ENCODE measurements around the gene ZNF546.

ZNF546 gene

GRCh38 chr19:39969266-39969665, 27.6 kb upstream of the ZNF546 start:
- peaks cover 19% of the 10 kb centered on the region for H3K36me3 ChIP-seq (ENCODE audit: control insufficient read depth, insufficient read depth, low read length)
- H3K4me1 ChIP-seq (ENCODE audit: control insufficient read depth, insufficient read depth, low read length), result no peaks in the 10 kb centered on the region
- H3K9ac ChIP-seq (ENCODE audit: low read depth, low read length), result no peak overlapping the region
- no peak overlapping the region for H3K4me3 ChIP-seq (ENCODE audit: low read depth, low read length)
- H3K9me3 ChIP-seq (ENCODE audit: control insufficient read depth, insufficient read depth, low read length), result no peaks in the 10 kb centered on the region
- H3K27me3 ChIP-seq (ENCODE audit: control insufficient read depth, insufficient read depth, low read length), result no peaks in the 10 kb centered on the region

DNA sequence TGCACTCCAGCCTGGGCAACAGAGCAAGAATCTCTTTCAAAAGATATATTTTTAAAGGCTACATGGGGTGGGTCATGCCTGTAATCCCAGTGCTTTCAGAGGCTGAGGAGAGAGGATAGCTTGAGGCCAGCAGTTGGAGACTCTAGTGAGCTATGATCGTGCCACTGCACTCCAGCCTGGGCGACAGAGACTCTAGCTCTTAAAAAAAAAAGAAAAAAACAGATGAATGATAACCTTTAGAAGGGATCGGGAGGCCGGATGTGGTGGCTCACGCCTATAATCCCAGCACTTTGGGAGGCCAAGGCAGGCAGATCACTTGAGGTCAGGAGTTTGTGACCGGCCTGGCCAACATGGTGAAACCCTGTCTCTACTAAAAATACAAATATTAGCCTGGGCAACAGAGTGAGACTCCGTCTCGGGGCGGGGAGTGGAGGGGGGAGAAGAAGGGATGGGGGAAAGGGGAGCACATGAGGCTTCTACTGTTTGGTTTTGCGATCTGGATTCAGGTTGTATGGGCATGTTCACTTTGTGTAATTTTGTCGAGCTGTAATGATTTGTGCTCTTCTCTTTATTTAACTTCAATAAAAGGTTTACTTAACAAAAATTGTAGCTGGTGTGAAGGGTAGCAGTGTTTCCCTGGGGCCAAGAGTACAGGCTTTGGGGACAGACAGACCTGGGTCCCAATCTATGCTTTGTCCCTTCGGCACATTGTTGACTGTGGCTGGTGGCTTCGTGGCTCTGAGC, 27.0 kb upstream of the ZNF546 start:
- no peaks in the 10 kb centered on the region for H3K9me3 ChIP-seq (ENCODE audit: control insufficient read depth, insufficient read depth, low read length)
- no peaks in the 10 kb centered on the region for H3K4me1 ChIP-seq (ENCODE audit: control insufficient read depth, insufficient read depth, low read length)
- peak overlapping the region; percentile 71 for H3K9ac ChIP-seq (ENCODE audit: low read depth, low read length)
- H3K27me3 ChIP-seq (ENCODE audit: control insufficient read depth, insufficient read depth, low read length), result no peaks in the 10 kb centered on the region
- H3K36me3 ChIP-seq (ENCODE audit: control insufficient read depth, insufficient read depth, low read length), result peaks cover 25% of the 10 kb centered on the region
- H3K4me3 ChIP-seq (ENCODE audit: low read depth, low read length), result peak overlapping the region; percentile 96

DNA sequence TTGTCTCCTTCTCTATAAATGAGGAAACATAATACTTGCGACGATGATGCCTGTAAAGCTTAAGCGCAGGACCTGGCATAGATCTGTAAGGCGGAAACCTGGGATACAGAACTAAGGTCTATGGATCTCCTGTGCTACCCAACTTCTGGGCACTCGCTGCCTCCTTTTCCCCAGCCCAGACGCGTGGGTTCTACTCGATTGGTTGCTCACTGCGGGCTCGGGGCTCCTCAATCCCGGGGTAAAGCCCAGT, 26.5 kb upstream of the ZNF546 start:
- no peaks in the 10 kb centered on the region for H3K9me3 ChIP-seq (ENCODE audit: control insufficient read depth, insufficient read depth, low read length)
- no peaks in the 10 kb centered on the region for H3K4me1 ChIP-seq (ENCODE audit: control insufficient read depth, insufficient read depth, low read length)
- peaks cover 26% of the 10 kb centered on the region for H3K36me3 ChIP-seq (ENCODE audit: control insufficient read depth, insufficient read depth, low read length)
- peak overlapping the region; percentile 96 for H3K4me3 ChIP-seq (ENCODE audit: low read depth, low read length)
- H3K9ac ChIP-seq (ENCODE audit: low read depth, low read length), result peak overlapping the region; percentile 71
- H3K27me3 ChIP-seq (ENCODE audit: control insufficient read depth, insufficient read depth, low read length), result no peaks in the 10 kb centered on the region

GRCh38 chr19:39970675-39971379, 26.0 kb upstream of the ZNF546 start, which contains the start of gene PSMC4:
Gene PSMC4, plus strand, starts transcription at chr19:39971165. Its CDS starts 38 bp downstream, at chr19:39971203.
- H3K4me1 ChIP-seq (ENCODE audit: control insufficient read depth, insufficient read depth, low read length), result no peaks in the 10 kb centered on the region
- peak within 1 kb of the TSS; percentile 96 for H3K4me3 ChIP-seq (ENCODE audit: low read depth, low read length)

GRCh38 chr19:39971380-39972035, 25.4 kb upstream of the ZNF546 start:
- H3K4me1 ChIP-seq (ENCODE audit: control insufficient read depth, insufficient read depth, low read length), result no peaks in the 10 kb centered on the region
- peaks cover 26% of the 10 kb centered on the region for H3K36me3 ChIP-seq (ENCODE audit: control insufficient read depth, insufficient read depth, low read length)
- H3K9me3 ChIP-seq (ENCODE audit: control insufficient read depth, insufficient read depth, low read length), result no peaks in the 10 kb centered on the region
- no peaks in the 10 kb centered on the region for H3K27me3 ChIP-seq (ENCODE audit: control insufficient read depth, insufficient read depth, low read length)
- H3K9ac ChIP-seq (ENCODE audit: low read depth, low read length), result peak overlapping the region; percentile 57
- H3K4me3 ChIP-seq (ENCODE audit: low read depth, low read length), result peak overlapping the region; percentile 96

More at GRCh38 chr19:39970675-39971379, 26.0 kb upstream of the ZNF546 start, which contains the start of gene PSMC4:
- Histone ChIP-seq H3K9me3 (ENCODE audit: control insufficient read depth, insufficient read depth, low read length) (no peaks in the 10 kb centered on the region), H3K36me3 (ENCODE audit: control insufficient read depth, insufficient read depth, low read length) (peaks cover 26% of the 10 kb centered on the region), H3K9ac (ENCODE audit: low read depth, low read length) (peak within 1 kb of the TSS; percentile 71), H3K27me3 (ENCODE audit: control insufficient read depth, insufficient read depth, low read length) (no peaks in the 10 kb centered on the region)

GRCh38 chr19:39974377-39975155, 22.3 kb upstream of the ZNF546 start:
- no peak overlapping the region for H3K4me3 ChIP-seq (ENCODE audit: low read depth, low read length)
- H3K36me3 ChIP-seq (ENCODE audit: control insufficient read depth, insufficient read depth, low read length), result peaks cover 33% of the 10 kb centered on the region
- no peaks in the 10 kb centered on the region for H3K9me3 ChIP-seq (ENCODE audit: control insufficient read depth, insufficient read depth, low read length)
- no peaks in the 10 kb centered on the region for H3K27me3 ChIP-seq (ENCODE audit: control insufficient read depth, insufficient read depth, low read length)
- H3K9ac ChIP-seq (ENCODE audit: low read depth, low read length), result no peak overlapping the region
- no peaks in the 10 kb centered on the region for H3K4me1 ChIP-seq (ENCODE audit: control insufficient read depth, insufficient read depth, low read length)

DNA sequence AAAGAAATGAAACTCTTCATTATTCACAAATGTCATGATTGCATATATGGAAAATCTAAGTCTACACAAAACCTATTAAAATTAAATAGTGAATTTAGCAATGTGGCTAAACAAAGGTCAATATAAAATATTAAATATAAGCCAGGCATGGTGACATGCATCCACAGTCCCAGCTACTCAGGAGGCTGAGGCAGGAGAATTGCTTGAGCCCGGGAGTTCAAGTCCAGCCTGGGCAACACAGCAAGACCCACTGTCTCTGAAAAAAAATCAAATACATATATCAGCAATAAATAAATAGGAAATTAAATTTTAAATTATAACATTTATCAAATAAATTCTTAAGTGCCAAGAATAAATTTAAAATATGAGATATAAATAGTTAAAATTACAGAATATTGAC, 14.0 kb upstream of the ZNF546 start:
- peaks cover 26% of the 10 kb centered on the region for H3K36me3 ChIP-seq (ENCODE audit: control insufficient read depth, insufficient read depth, low read length)

DNA sequence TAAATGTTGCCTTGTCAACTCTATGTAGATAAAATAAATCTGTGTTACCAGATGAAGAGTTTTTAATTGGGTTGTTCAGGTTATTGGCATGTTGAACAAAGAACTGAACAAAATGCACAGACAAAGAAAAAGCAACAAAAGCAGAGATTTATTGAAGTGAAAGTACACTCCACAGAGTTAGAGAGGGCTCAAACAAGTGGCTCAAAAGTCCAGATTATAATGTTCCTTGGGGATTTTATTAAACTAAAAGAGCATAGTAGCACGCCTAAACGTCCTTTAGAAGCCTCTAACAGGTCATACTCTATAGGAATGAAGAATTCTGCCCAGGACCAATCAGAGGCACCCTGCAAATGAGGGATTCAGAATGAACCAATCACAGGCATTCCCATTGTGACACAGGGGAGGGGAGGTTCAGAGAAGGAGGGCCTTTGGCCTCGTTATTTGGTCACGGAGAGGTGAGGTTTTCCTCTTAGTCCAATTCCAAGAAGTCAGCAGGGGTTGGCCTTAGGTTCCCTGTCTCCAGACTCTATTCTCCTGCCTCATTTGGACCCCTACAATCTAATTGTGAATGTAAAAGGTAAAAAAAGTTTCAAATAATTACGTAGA, 13.1 kb upstream of the ZNF546 start:
- Histone ChIP-seq H3K36me3 (ENCODE audit: control insufficient read depth, insufficient read depth, low read length) (peaks cover 24% of the 10 kb centered on the region), H3K9ac (ENCODE audit: low read depth, low read length) (no peak overlapping the region), H3K9me3 (ENCODE audit: control insufficient read depth, insufficient read depth, low read length) (peaks cover 2% of the 10 kb centered on the region), H3K4me3 (ENCODE audit: low read depth, low read length) (no peak overlapping the region), H3K27me3 (ENCODE audit: control insufficient read depth, insufficient read depth, low read length) (no peaks in the 10 kb centered on the region), H3K4me1 (ENCODE audit: control insufficient read depth, insufficient read depth, low read length) (no peaks in the 10 kb centered on the region)

More for the DNA sequence above, 14.0 kb upstream of the ZNF546 start:
- Histone ChIP-seq H3K9me3 (ENCODE audit: control insufficient read depth, insufficient read depth, low read length) (peaks cover 2% of the 10 kb centered on the region), H3K4me3 (ENCODE audit: low read depth, low read length) (no peak overlapping the region), H3K9ac (ENCODE audit: low read depth, low read length) (no peak overlapping the region), H3K4me1 (ENCODE audit: control insufficient read depth, insufficient read depth, low read length) (no peaks in the 10 kb centered on the region), H3K27me3 (ENCODE audit: control insufficient read depth, insufficient read depth, low read length) (no peaks in the 10 kb centered on the region)

DNA sequence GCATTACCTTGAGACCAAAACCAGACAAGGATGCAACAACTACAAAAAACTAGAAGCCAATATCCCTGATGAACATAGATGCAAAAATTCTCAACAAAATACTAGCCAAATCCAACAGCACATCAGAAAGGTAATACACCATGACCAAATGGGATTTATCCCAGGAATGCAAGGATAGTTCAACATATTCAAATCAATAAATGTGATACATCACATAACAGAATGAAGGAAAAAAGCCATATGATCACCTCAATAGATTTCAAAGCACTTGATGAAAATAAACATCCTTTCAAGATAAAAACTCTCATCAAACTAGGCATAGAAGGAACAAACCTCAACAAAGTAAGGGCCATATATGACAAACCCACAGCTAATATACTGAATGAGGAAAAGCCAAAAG, 10.2 kb upstream of the ZNF546 start:
- no peaks in the 10 kb centered on the region for H3K4me1 ChIP-seq (ENCODE audit: control insufficient read depth, insufficient read depth, low read length)
- no peak overlapping the region for H3K4me3 ChIP-seq (ENCODE audit: low read depth, low read length)
- H3K27me3 ChIP-seq (ENCODE audit: control insufficient read depth, insufficient read depth, low read length), result no peaks in the 10 kb centered on the region
- H3K9ac ChIP-seq (ENCODE audit: low read depth, low read length), result no peak overlapping the region
- H3K36me3 ChIP-seq (ENCODE audit: control insufficient read depth, insufficient read depth, low read length), result no peaks in the 10 kb centered on the region
- peaks cover 2% of the 10 kb centered on the region for H3K9me3 ChIP-seq (ENCODE audit: control insufficient read depth, insufficient read depth, low read length)

DNA sequence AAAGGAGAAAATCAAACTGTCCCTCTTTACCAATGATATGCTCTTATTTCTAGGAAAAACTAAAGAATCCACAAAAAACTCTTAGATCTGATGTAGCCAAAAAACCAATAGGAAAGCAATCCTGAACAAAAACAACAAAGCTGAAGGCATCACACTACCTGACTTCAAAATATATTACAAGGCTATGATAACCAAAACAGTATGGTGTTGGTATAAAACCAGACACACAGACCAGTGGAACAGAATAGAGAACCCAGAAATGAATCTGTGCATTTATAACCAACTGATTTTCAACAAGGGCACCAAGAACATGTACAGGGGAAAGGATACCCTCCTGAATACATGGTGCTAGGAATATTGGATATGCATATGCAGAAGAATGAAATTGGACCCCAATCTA, 9.7 kb upstream of the ZNF546 start:
- H3K4me3 ChIP-seq (ENCODE audit: low read depth, low read length), result no peak overlapping the region
- H3K27me3 ChIP-seq (ENCODE audit: control insufficient read depth, insufficient read depth, low read length), result no peaks in the 10 kb centered on the region
- H3K9me3 ChIP-seq (ENCODE audit: control insufficient read depth, insufficient read depth, low read length), result peaks cover 2% of the 10 kb centered on the region
- no peak overlapping the region for H3K9ac ChIP-seq (ENCODE audit: low read depth, low read length)
- H3K36me3 ChIP-seq (ENCODE audit: control insufficient read depth, insufficient read depth, low read length), result no peaks in the 10 kb centered on the region
- H3K4me1 ChIP-seq (ENCODE audit: control insufficient read depth, insufficient read depth, low read length), result no peaks in the 10 kb centered on the region

DNA sequence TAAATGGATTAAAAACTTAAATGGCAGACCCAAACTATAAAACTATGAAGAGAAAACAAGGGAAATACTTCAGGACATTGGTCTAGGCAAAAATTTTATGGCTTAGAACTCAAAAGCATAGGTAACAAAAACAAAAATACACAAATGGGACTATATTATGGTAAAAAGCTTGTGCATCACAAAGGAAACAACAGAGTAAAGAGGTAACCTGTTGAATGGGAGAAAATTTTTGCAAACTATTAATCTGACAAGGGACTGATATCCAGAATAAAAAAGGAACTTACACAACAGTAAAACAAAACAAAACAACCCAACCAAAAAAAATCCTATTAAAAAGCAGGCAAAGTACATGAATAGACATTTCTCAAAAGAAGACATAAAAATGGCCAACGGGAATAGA, 9.3 kb upstream of the ZNF546 start:
- H3K4me3 ChIP-seq (ENCODE audit: low read depth, low read length), result no peak overlapping the region
- H3K27me3 ChIP-seq (ENCODE audit: control insufficient read depth, insufficient read depth, low read length), result no peaks in the 10 kb centered on the region
- H3K9ac ChIP-seq (ENCODE audit: low read depth, low read length), result no peak overlapping the region
- no peaks in the 10 kb centered on the region for H3K36me3 ChIP-seq (ENCODE audit: control insufficient read depth, insufficient read depth, low read length)
- H3K4me1 ChIP-seq (ENCODE audit: control insufficient read depth, insufficient read depth, low read length), result no peaks in the 10 kb centered on the region
- peaks cover 2% of the 10 kb centered on the region for H3K9me3 ChIP-seq (ENCODE audit: control insufficient read depth, insufficient read depth, low read length)
